Astrocyte (in vitro differentiated cells and primary cell): ENCODE data around the gene HTN3.

Experiments used
- CTCF ChIP-seq: IDR thresholded peaks from 2 replicates; pipeline ENCODE4 v1.5.1; 2011; ENCODE audit warnings: low read depth, mild to moderate bottlenecking, inconsistent platforms, low read length, moderate library complexity; ENCODE audit not compliant: insufficient read depth
- EZH2 ChIP-seq: IDR thresholded peaks from 2 replicates; pipeline ENCODE4 v1.6.1; 2012; ENCODE audit warnings: mild to moderate bottlenecking, low read length, inconsistent platforms; ENCODE audit not compliant: insufficient read depth

GRCh38 chr4:70000711-70001110, 27.5 kb upstream of the HTN3 start:
- TF ChIP-seq CTCF (no peak), EZH2 (no peak)
